Measurements from ENCODE around the gene ALG12.

ALG12 gene

GRCh38 chr22:49957826-49958365 lies 39.7 kb upstream of the ALG12 start:
- DNase-seq = no peak

GRCh38 chr22:49956914-49957825 lies 38.9 kb upstream of the ALG12 start:
- DNase-seq = no peak

- DNase-seq = no peak
Observed at GRCh38 chr22:49956418-49956770, 38.2 kb upstream of the ALG12 start.

- no peak for DNase-seq
Observed at GRCh38 chr22:49955581-49956417, 37.6 kb upstream of the ALG12 start.

GRCh38 chr22:49954991-49955580 lies 36.8 kb upstream of the ALG12 start:
- DNase-seq = no peak

- DNase-seq = no peak
Observed at GRCh38 chr22:49954354-49954753, 36.1 kb upstream of the ALG12 start.

- DNase-seq = no peak
Observed at GRCh38 chr22:49953680-49954344, 35.6 kb upstream of the ALG12 start.

GRCh38 chr22:49953027-49953679 lies 34.9 kb upstream of the ALG12 start:
- no peak for DNase-seq

GRCh38 chr22:49951986-49952896 lies 34.0 kb upstream of the ALG12 start:
- DNase-seq = no peak

- no peak for DNase-seq
Observed at GRCh38 chr22:49951678-49951985, 33.4 kb upstream of the ALG12 start.

GRCh38 chr22:49951000-49951677 lies 32.9 kb upstream of the ALG12 start:
- DNase-seq = no peak

GRCh38 chr22:49950396-49950994 lies 32.3 kb upstream of the ALG12 start:
- no peak for DNase-seq

GRCh38 chr22:49949914-49950292 lies 31.7 kb upstream of the ALG12 start:
- no peak for DNase-seq

- no peak for DNase-seq
Observed at GRCh38 chr22:49948958-49949913, 31.0 kb upstream of the ALG12 start.

- DNase-seq = no peak
Observed at GRCh38 chr22:49948116-49948957, 30.1 kb upstream of the ALG12 start.

- DNase-seq = no peak
Observed at GRCh38 chr22:49947296-49947622, 29.0 kb upstream of the ALG12 start.

GRCh38 chr22:49946612-49947295 lies 28.5 kb upstream of the ALG12 start:
- DNase-seq = no peak
